Measurements from ENCODE around the gene PTPRM.
"Not testable (repeated sequence)": the region's sequence is repeated elsewhere in the genome, so short reads cannot be mapped to it uniquely, and the experiment has no call there.

PTPRM gene

DNA sequence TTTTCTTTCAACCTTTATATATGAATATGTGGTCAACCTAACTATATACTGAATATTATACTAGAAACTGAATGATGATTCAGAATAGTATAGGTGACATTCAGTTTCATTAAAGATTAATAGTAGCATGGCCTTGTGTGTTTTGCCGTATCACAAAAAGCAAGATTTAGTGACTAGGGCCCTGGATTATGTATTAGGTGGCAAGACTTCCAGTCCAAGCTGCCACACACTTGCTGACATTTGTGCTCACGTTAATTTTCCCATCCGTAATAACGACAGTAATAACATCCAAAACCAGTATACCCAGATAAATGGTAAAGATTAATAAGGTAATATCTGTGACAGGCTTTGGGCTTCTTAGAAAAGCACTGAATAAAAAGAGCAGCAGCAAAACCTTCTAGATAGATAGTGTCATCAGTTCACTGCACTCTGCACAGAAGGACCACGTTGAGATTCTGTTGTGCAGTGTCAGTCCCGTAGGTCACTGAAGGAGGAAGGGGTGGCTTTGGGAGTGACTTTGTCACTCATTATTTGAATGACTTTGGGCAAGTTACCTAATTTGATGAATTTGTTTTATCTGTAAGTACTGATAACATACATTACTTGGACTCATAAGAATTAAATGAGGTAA, 451.7 kb downstream of the PTPRM start:
- no peak for DNase-seq

DNA sequence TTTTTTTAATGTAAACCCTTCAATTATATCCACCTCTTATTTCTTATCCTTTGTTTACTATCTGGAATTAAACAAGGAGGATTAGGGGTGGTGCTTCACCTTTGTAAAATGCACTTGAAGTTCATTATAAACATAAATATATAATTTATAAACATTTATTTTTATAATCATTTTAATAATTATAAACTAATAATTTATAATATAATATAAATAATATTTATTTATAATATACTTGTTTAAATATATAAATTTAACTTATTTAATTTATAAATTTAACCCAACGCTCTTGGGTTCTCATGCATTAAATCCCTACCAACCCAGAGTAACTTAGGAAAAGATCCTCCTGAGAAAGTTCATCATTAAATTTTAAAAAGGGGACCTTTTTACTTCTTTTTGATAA, 452.5 kb downstream of the PTPRM start:
- no peak for DNase-seq

GRCh38 chr18:8020132-8020846, 453.2 kb downstream of the PTPRM start:
- no peak for DNase-seq

GRCh38 chr18:8029061-8029460, 461.9 kb downstream of the PTPRM start:
- DNase-seq, result no peak

DNA sequence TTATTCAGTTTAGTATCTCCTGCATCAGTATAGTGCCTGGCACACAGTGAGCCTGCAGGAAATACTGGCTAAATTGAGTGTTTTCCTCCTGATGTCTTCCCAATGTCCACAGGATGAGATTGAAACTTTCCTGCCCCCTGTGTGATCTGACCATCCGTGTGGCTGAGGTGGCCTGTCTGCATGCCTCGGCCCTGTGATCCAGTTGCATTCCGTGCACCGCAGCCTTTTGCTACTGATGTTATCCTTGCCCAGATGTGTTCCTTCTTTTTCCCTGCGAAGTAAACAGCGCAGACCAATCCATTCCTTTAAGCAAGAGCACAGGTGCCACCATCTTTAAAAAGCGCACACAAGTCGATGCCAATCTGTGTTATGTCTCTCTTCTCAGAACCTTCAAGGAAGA, 462.6 kb downstream of the PTPRM start:
- no peak for DNase-seq

DNA sequence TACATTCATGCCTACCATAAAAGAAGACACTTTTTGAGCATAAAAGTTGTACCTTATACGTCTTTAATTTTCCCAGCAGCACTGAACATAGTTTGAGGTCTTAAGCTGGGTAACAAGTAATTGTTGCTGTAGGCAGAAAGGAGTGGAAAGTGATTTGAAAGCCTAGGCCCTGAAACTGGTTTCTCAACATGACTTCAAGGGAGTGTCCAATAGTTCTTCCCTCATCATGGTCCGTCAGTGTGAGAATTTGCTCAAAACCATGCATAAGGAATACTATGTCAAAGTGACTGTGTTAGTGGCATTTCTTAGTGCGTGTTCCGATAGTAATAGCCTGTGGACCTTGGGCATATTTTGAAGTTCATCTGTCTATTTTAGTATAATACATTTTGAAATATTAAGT, 463.1 kb downstream of the PTPRM start:
- DNase-seq, result no peak

DNA sequence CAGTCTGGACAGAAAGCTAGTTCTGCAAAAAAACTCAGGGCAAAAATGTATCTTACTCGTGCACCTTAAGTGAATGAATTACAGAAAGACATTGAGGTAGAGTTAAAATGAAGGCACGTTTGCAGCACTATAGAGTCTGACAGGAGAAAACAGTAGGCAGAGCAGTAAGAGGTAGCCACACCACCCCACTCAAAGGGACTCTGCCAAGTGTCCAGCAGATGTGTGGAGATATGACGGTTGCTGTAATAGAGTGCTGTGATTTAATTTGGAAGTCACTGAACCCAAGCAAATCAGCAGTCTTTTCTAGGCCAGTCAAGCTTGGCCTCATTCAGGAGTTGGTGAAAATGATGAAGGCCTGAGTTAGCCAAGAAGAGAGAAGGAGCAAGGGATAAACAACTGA, 464.4 kb downstream of the PTPRM start:
- DNase-seq, result no peak

DNA sequence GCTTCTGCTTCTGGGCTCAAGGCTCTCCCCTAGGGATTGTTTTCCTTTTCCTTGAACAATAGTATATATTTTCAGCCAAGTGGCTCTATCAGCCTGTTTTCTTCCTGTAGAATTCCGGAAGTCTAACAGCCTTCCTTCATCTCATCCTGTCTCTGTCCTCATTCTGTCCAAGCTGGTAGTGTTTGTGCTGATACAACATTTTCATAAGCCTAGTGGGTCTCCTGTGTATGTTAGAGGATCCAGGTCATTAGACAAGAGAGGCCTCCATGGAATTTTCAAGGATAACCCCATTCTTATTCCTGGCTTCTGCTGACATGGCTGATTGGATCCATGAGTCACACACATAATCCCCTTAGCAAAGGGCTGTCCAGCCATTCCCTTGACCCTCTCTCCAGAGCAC, 467.6 kb downstream of the PTPRM start:
- no peak for DNase-seq

DNA sequence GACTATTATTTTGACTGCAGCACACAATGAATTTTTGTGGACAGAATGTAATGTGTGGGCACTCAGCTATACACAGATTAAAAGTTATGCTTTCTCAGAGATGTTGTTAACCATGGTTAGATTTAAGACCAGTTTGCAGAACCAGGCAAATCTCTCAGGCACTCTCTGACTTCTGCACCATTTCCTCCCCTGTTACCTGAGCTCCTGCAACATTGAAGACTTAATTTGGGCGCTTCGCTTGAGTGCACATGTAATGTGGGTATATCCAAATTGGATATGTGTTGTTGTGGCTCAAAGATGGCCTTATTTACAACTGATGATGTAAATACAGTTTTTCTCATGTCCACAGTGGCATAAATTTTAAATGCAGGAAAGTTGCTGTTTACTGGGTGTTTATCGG, 469.4 kb downstream of the PTPRM start:
- DNase-seq, result no peak

- DNase-seq, result no peak
These were observed 470.2 kb downstream of the PTPRM start for GRCh38 chr18:8037296-8037695.

DNA sequence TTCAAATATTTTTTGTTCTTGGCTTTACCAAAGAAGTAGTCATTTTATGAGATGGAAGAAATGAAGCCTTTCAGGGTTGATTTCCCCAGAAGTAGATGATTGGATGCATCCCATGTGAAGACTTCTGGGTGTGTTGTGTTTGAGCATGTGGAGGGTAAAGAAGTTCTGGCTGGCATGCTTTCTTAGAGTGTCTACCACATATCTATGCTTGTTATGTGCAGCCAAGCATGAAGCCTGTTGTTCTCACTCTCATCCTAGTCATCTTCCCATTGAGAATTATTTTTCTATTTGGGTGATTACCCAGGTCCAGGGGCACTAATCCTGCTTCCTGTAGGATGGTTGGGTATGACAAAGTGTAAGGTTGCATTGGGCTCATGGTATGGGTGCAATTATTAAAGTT, 472.9 kb downstream of the PTPRM start:
- no peak for DNase-seq

DNA sequence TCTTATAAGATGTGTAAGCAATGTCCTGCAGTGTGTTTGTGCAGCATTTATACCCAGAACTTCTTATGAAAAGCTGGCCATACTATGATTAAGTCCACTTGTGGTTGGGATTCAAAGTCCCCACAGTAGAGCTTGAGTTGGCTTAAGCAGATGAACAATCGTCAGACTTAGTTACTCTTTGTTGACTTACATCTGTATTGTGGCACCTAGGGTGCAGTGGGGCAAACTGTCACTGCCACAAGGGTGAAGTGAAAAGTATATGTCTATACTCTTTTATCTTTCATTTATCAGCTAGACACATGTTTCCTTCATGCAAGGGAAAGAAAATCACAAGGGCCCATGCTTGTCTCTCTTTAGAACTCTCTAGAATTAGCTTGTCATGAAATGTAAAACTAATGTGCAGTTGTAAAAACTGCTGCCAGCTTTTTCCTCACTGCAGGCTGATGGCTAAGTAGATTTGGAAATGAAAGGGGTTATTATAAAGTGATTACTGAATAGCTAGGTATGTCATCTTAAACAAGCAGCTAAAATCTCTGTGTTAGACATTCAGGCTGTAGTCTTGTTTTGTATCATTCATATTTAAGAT, 474.5 kb downstream of the PTPRM start:
- no peak for DNase-seq

DNA sequence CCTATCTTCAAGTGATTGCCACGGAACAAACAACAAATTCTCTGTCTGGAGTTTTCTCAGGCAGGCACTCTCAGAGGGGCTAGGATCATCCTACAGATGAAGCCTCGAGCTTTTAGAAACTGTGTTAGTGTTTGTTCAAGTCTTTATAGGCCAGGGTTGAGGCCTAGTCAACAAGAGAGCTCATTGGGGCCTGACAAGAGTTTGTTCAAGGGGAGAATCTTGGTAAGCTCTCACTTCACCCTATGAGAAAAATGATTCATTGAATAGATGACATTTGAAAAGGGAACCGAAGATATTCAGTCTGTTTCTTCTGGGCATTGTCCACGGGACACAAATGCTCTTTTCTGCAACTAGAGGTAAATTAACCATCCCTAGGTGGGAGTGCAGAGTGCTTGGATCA, 476.9 kb downstream of the PTPRM start:
- DNase-seq, result no peak

DNA sequence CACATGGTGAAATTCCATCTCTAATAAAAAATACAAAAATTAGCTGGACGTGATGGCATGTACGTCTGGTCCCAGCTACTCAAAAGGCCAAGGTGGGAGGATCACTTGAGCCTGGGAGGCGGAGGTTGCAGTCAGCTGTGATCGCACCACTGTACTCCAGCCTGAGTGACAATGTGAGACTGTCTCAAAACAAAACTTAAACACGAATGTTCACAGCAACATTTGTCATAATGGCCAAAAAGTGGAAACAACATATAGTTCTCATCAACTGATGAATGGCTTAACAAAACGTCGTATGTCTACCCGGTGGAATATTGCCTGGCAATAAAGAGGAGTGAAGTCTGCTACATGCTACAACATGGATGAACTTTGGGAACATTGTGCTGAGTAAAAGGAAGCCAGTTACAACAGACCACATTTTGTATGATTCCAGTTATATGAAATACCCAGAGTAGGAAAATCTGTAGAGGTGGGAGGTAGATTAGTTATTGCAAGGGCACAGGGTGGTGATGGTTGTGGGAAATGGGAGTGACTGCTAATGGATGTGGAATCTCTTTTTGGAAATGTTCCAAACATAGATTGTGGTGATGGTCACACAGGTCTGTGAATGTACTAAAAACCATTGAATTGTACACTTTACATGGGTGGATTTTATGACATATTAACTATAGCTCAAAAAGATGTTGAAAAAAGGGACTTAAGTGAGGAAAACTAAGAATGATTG, 478.2 kb downstream of the PTPRM start:
- DNase-seq, result no peak

DNA sequence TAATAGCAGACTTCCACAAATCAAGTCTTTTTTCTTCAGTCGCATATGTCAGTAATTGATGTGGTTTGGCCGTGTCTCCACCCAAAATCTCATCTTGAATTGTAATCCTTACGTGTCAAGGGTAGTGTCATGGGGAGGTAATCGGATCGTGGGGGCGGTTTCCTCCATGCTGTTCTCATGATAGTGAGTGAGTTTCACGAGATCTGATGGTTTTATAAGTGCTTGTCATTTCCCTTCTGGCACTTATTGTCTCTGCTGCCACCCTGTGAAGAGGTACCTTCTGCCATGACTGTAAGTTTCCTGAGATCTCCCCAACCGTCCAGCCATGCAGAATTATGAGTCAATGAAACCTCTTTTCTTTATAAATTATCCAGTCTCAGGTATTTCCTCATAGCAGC, 478.8 kb downstream of the PTPRM start:
- DNase-seq, result no peak

- no peak for DNase-seq
These were observed 479.3 kb downstream of the PTPRM start for GRCh38 chr18:8046441-8046840.

DNA sequence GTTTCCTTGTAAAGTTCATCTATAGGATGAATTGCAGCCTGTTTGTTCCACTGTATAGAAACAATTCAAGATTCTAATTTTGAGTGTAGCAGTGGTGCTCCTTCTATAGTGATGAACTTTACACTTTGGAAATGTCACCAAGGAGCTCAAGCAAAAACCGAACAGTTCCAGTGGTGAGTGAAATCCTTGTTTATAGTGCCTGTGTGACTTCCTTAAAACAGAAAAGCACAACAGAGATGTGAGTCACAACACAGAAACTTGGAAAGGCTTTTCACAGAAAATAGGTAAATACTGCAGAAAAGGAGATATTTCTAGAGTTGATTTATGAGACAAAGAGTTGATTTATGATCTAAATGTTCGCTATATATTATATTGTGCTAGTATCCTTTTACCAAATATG, 482.0 kb downstream of the PTPRM start:
- DNase-seq, result no peak

GRCh38 chr18:8050616-8051329, 483.7 kb downstream of the PTPRM start:
- no peak for DNase-seq

- DNase-seq, result no peak
These were observed 484.3 kb downstream of the PTPRM start for GRCh38 chr18:8051453-8051852.

DNA sequence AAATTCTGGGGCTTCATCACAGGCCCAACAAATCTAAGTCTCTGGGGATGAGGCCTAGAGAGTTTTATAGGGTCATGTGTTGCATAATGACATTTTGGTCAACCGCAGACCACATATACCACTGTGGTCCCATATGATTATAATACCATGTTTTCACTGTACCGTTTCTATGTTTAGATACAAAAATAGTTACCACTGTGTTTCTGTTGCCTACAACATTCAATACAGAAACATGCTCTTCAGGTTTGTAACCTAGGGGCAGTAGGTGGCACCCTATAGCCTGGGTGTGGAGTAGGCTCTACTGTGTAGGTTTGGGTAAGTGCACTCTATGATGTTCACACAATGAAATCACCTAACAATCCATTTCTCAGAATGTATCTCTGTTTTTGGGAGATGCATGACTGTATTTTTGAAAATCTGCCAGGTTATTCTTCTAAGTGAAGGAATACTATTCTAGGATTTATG, 485.2 kb downstream of the PTPRM start:
- no peak for DNase-seq

GRCh38 chr18:8056723-8057122, 489.6 kb downstream of the PTPRM start:
- DNase-seq, result no peak

DNA sequence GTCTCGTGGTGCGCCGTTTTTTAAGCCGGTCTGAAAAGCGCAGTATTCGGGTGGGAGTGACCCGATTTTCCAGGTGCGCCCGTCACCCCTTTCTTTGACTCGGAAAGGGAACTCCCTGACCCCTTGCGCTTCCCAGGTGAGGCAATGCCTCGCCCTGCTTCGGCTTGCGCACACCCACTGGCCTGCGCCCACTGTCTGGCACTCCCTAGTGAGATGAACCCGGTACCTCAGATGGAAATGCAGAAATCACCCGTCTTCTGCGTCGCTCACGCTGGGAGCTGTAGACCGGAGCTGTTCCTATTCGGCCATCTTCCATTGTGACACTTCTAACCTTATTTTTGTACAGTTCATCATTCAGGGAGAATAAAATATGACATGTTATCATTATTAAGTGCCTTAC, 496.0 kb downstream of the PTPRM start:
- DNase-seq, result not testable (repeated sequence)

DNA sequence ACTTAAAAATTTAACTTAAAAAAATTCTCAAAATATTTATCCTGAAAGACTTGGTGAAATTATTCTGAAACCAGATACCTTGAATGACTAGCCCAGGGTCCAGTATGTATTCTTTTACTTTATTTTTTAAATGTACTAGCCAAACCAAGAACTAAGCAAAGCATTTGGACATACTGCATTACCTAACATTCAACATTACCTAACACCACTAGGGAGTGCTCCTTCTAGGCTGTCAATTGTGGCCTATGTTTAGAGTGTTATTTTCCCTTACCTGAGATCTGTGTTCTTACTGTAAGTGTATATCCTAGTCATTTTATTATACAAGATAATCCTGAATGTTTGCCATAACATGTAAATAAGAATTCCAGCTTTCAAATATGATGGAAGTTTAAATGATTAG, 496.6 kb downstream of the PTPRM start:
- no peak for DNase-seq
